Gastrocnemius medialis (tissue), 4 donors: ENCODE measurements around the gene PPP1R26. TPM values are rescaled to one million over a fixed set of nuclear protein-coding genes. Genes with fewer than 3 reads are reported as not detected.
"Not testable (repeated sequence)": the region's sequence is repeated elsewhere in the genome, so short reads cannot be mapped to it uniquely, and the experiment has no call there.

ENCODE experiments used
- ATAC-seq, 2 donors: fragments of 150-250 bp; one replicate each; pipeline ENCODE4 v1.9.1; 2016
- DNase-seq, 2 donors: peaks; one replicate each; pipeline ENCODE4 v3.0.0-alpha.2; 2019
- H3K27ac ChIP-seq, 4 donors: fragments of 200-600 bp; sonication (generic); 1 replicate in 1 of 4; 2 replicates in 3 of 4; pipeline ENCODE4 v1.5.1; 2016 to 2018; ENCODE audit warnings: mild to moderate bottlenecking in 2 of 4, moderate library complexity in 1 of 4
- H3K27me3 ChIP-seq, 3 donors: fragments of 200-600 bp; sonication (generic) in 2 of 3; 1 replicate in 1 of 3; 2 replicates in 2 of 3; pipeline versions ENCODE4 v1.5.1 to v1.6.0; 2016 to 2019; ENCODE audit warnings: mild to moderate bottlenecking in 1 of 3, moderate library complexity in 1 of 3
- H3K36me3 ChIP-seq, 2 donors: fragments of 200-600 bp; sonication (generic) in 1 of 2; one replicate each; pipeline ENCODE4 v1.5.1; 2017 to 2018
- H3K4me1 ChIP-seq, 2 donors: fragments of 200-600 bp; sonication (generic) in 1 of 2; one replicate each; pipeline ENCODE4 v1.5.1; 2016 to 2017; ENCODE audit warnings: mild to moderate bottlenecking in 2 of 2
- H3K4me3 ChIP-seq, 4 donors: fragments of 200-600 bp; sonication (generic) in 3 of 4; 1 replicate in 1 of 4; 2 replicates in 3 of 4; pipeline ENCODE4 v1.5.1; 2016 to 2019; ENCODE audit warnings: mild to moderate bottlenecking in 2 of 4
- H3K9me3 ChIP-seq, 3 donors: fragments of 200-600 bp; sonication (generic) in 2 of 3; 1 replicate in 1 of 3; 2 replicates in 2 of 3; pipeline ENCODE4 v1.5.1; 2016 to 2019
- CTCF ChIP-seq, 5 experiments: fragments of 450-650 bp in 3 of 5; fragments of 200-600 bp in 2 of 5; sonication (generic) in 2 of 5; IDR thresholded peaks in 4 of 5; conservative IDR thresholded peaks in 1 of 5; 1 replicate in 4 of 5; 2 replicates in 1 of 5; pipeline ENCODE4 v1.5.1; 2016 to 2019; ENCODE audit warnings: antibody characterized with exemption in 5 of 5, mild to moderate bottlenecking in 3 of 5, moderate library complexity in 3 of 5
- POLR2A ChIP-seq, 2 donors: fragments of 450-650 bp; IDR thresholded peaks; one replicate each; pipeline ENCODE4 v1.6.1; 2017; ENCODE audit warnings: antibody characterized with exemption in 2 of 2, mild to moderate bottlenecking in 2 of 2, moderate library complexity in 2 of 2
- in situ Hi-C, 4 donors: fragments of 200-750 bp; cut with MboI; loops; one replicate each; pipeline versions ENCODE4 v1.15.0 to v1.8.0; 2017; ENCODE audit warnings: low sequenced_read_pairs in 4 of 4
- intact Hi-C: fragments of 100-400 bp; cut with DNase I; formaldehyde crosslinking; loops from one replicate; pipeline ENCODE4 v1.15.1; 2023; ENCODE audit warnings: low total_unique reads
- total RNA-seq, 4 donors: library from RNA; depleted of rRNA; stranded (reverse); fragments of >200 nt; gene quantifications; one replicate each; pipeline versions ENCODE4 v1.1.0 to v1.2.3, GENCODE V29; 2016

The PPP1R26 gene
- total RNA-seq, 4 donors from 2014 or later: 2.6 to 7.1 (median 5.1) TPM

- Histone ChIP-seq H3K4me3 (no peak overlapping the region), H3K4me1 (no peaks in the 10 kb centered on the region), H3K36me3 (no peaks in the 10 kb centered on the region), H3K27ac (no peak overlapping the region), H3K27me3 (peaks cover 10 to 30% (median 20%) of the 10 kb centered on the region in 3 donors), H3K9me3 (no peaks in the 10 kb centered on the region)
- in situ Hi-C loops (no loop called here), intact Hi-C loops (no loop called here)
- TF ChIP-seq POLR2A (IDR thresholded peaks at IDR 0.05): no peak
- TF ChIP-seq CTCF (IDR thresholded peaks at IDR 0.05 in 4 of 5, conservative IDR thresholded peaks at IDR 0.05 in 1 of 5): no peak
- no peak for DNase-seq
- no peak for ATAC-seq
These were observed 39.7 kb upstream of the PPP1R26 start for GRCh38 chr9:135439916-135440315.

GRCh38 chr9:135440620-135441019, 39.0 kb upstream of the PPP1R26 start:
- ATAC-seq: no peak
- intact Hi-C loops (no loop called here), in situ Hi-C loops (no loop called here)
- no peaks in the 10 kb centered on the region for H3K9me3 ChIP-seq
- H3K4me3 ChIP-seq: no peak overlapping the region
- H3K36me3 ChIP-seq: no peaks in the 10 kb centered on the region
- H3K4me1 ChIP-seq: no peaks in the 10 kb centered on the region
- DNase-seq: no peak
- no peak overlapping the region for H3K27ac ChIP-seq
- H3K27me3 ChIP-seq: peaks cover 10 to 30% (median 20%) of the 10 kb centered on the region in 3 donors
- no peak for TF ChIP-seq CTCF (IDR thresholded peaks at IDR 0.05 in 4 of 5, conservative IDR thresholded peaks at IDR 0.05 in 1 of 5)

- peaks cover 10 to 30% (median 20%) of the 10 kb centered on the region in 3 donors for H3K27me3 ChIP-seq
- in situ Hi-C loops, H3K9me3 ChIP-seq, intact Hi-C loops, H3K36me3 ChIP-seq, H3K4me3 ChIP-seq, DNase-seq, ATAC-seq, H3K27ac ChIP-seq, H3K4me1 ChIP-seq: not testable (repeated sequence)
These were observed 38.2 kb upstream of the PPP1R26 start for GRCh38 chr9:135441105-135442071.

GRCh38 chr9:135442075-135442474, 37.5 kb upstream of the PPP1R26 start:
- H3K9me3 ChIP-seq: no peaks in the 10 kb centered on the region
- H3K27me3 ChIP-seq: peaks cover 10 to 30% (median 20%) of the 10 kb centered on the region in 3 donors
- no peaks in the 10 kb centered on the region for H3K4me1 ChIP-seq
- H3K4me3 ChIP-seq: no peak overlapping the region
- intact Hi-C loops (no loop called here), in situ Hi-C loops (no loop called here)
- ATAC-seq (no peak), DNase-seq (no peak)
- no peaks in the 10 kb centered on the region for H3K36me3 ChIP-seq
- TF ChIP-seq POLR2A (IDR thresholded peaks at IDR 0.05) (no peak), CTCF (IDR thresholded peaks at IDR 0.05 in 4 of 5, conservative IDR thresholded peaks at IDR 0.05 in 1 of 5) (no peak)
- H3K27ac ChIP-seq: no peak overlapping the region

- Histone ChIP-seq H3K27me3 (peaks cover 10 to 30% (median 20%) of the 10 kb centered on the region in 3 donors), H3K36me3 (no peaks in the 10 kb centered on the region), H3K27ac (no peak overlapping the region), H3K4me3 (no peak overlapping the region), H3K9me3 (no peaks in the 10 kb centered on the region), H3K4me1 (no peaks in the 10 kb centered on the region)
- no peak for TF ChIP-seq CTCF (IDR thresholded peaks at IDR 0.05 in 4 of 5, conservative IDR thresholded peaks at IDR 0.05 in 1 of 5)
- TF ChIP-seq POLR2A (IDR thresholded peaks at IDR 0.05): no peak
- DNase-seq (no peak), ATAC-seq (no peak)
- in situ Hi-C loops: no loop called here
- intact Hi-C loops: no loop called here
These were observed 35.7 kb upstream of the PPP1R26 start for GRCh38 chr9:135443797-135444425.
